BLaER1 treated with 17β-estradiol and CSF1 and Interleukin-3, amounts not matched to agents 10 nM and 100 nM (cell line): ENCODE data around the gene L3MBTL3.
A peak's percentile ranks its signal among the peaks of the same experiment; 100 is the strongest.

Experiments
- H3K27ac ChIP-seq, 11 experiments: shearing (Covaris generic); formaldehyde crosslinking; 2 replicates each; pipeline ENCODE4 v1.8.1; 2022
- H3K27me3 ChIP-seq, 11 experiments: shearing (Covaris generic); formaldehyde crosslinking; 2 replicates each; pipeline ENCODE4 v1.8.1; 2022
- H3K36me3 ChIP-seq, 11 experiments: shearing (Covaris generic); formaldehyde crosslinking; 2 replicates each; pipeline ENCODE4 v1.8.1; 2022
- H3K4me1 ChIP-seq, 10 experiments: shearing (Covaris generic); formaldehyde crosslinking; 2 replicates each; pipeline ENCODE4 v1.8.1; 2022
- H3K4me2 ChIP-seq, 11 experiments: shearing (Covaris generic); formaldehyde crosslinking; 2 replicates each; pipeline ENCODE4 v1.8.1; 2022
- H3K4me3 ChIP-seq, 10 experiments: shearing (Covaris generic); formaldehyde crosslinking; 2 replicates each; pipeline ENCODE4 v1.8.1; 2022
- H3K9ac ChIP-seq, 11 experiments: shearing (Covaris generic); formaldehyde crosslinking; 2 replicates each; pipeline ENCODE4 v1.8.1; 2022
- H3K9me3 ChIP-seq, 11 experiments: shearing (Covaris generic); formaldehyde crosslinking; replicated peaks in 1 of 11; 2 replicates each; pipeline ENCODE4 v1.8.1; 2022
- H4K20me1 ChIP-seq, 11 experiments: shearing (Covaris generic); formaldehyde crosslinking; 2 replicates each; pipeline ENCODE4 v1.8.1; 2022
- Cebpa-rat ChIP-seq, 11 experiments: shearing (Covaris generic); IDR thresholded peaks; 2 replicates each; pipeline ENCODE4 v1.8.1; 2022

L3MBTL3 gene

DNA sequence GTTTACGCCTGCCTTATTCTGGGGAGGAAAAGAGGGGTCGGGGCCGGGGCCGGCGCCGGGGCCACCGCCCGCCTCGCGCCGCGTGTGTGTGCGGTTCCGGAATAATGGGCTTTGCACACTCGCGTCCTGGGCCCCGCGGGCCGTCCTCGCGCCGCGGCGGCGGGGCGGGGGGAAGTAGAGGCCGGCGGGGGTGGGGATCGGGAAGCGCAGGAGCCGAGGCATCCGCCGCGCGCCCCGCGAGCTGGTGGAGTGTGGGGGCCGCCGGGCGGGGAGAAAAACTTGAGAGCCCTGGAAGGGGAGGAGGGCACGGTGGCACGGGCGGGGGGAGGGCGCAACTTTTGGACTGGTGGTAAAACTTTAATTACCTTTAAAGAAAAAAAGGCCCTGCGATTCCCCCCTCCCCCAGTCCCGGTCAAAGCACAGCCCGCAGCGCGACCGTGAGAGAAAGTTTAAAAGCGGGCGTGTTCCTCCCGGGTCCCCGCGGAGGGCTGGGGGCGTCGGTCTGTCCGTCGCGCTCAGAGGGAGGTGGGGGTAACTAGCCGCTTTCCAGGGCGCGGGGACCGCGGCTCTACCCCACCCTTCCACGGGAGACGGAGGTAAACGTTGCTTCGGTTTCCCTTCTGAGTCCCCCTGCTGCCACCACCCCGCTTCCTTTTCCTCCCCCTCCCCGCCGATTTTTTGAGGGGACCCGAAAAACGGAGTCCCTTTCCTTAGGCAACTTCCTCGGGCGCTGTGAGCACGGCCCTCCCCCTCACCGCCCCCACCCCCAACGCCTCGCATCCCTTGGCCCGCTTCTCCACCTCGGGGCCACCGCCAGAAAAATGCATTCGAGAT is 1.9 kb downstream of the L3MBTL3 start:
- Histone ChIP-seq H4K20me1 (peaks cover 0 to 41% (median 16%) of the 10 kb centered on the region in 11 experiments; a peak in 11 of 22 replicates), H3K4me1 (peaks cover 5 to 20% (median 10%) of the 10 kb centered on the region in 10 experiments; a peak in 18 of 20 replicates), H3K9ac (peak overlapping the region; percentile 88 to 97 (median 96)), H3K27ac (peak overlapping the region; percentile 87 to 96 (median 93)), H3K4me2 (peak overlapping the region; percentile 61 to 82 (median 74)), H3K9me3 (no peaks in the 10 kb centered on the region; a peak in 1 of 22 replicates), H3K27me3 (no peaks in the 10 kb centered on the region), H3K36me3 (peaks cover 8 to 26% (median 20%) of the 10 kb centered on the region in 11 experiments; a peak in 20 of 22 replicates), H3K4me3 (peak overlapping the region; percentile 77 to 97 (median 93))
- no peak for TF ChIP-seq Cebpa-rat (IDR thresholded peaks at IDR 0.05)

- peaks cover 5 to 20% (median 10%) of the 10 kb centered on the region in 10 experiments; a peak in 18 of 20 replicates for H3K4me1 ChIP-seq
- H3K36me3 ChIP-seq: peaks cover 16 to 34% (median 26%) of the 10 kb centered on the region in 11 experiments; a peak in 20 of 22 replicates
- peak overlapping the region; percentile 88 to 97 (median 96) for H3K9ac ChIP-seq
- peaks cover 0 to 49% (median 16%) of the 10 kb centered on the region in 11 experiments; a peak in 11 of 22 replicates for H4K20me1 ChIP-seq
- H3K4me2 ChIP-seq: peak overlapping the region; percentile 61 to 82 (median 74)
- H3K9me3 ChIP-seq: no peaks in the 10 kb centered on the region; a peak in 1 of 22 replicates
- H3K4me3 ChIP-seq: peak overlapping the region; percentile 77 to 97 (median 93)
- TF ChIP-seq Cebpa-rat (IDR thresholded peaks at IDR 0.05): 0 out of 22 replicates have a peak, but pooled peaks of 1 of the 11 experiments have one; percentile 6
- H3K27ac ChIP-seq: peak overlapping the region; percentile 87 to 96 (median 93); a peak in 20 of 22 replicates
- no peaks in the 10 kb centered on the region for H3K27me3 ChIP-seq
Observed at GRCh38 chr6:130020907-130021629, 2.7 kb downstream of the L3MBTL3 start.

DNA sequence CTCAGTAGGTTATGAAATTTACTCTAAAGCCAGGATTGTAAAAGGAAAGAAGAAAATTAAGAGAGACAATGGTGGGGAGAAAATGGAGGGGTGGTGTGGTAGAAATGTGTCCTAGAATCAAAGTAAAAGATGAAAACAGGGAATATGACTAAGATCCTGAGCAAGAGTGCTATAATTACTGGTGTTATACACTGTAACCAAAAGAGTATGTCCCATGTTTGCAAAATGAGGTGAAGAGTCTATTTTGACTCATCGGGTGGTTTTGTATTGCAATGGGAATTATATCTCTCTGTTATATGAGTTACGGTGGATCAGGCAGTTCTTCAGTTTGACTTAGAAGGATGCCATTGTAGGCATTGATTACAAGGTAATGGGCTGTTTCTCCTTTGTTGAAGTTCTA is 8.5 kb downstream of the L3MBTL3 start:
- Histone ChIP-seq H3K4me2 (no peak overlapping the region), H4K20me1 (peaks cover 0 to 97% (median 22%) of the 10 kb centered on the region in 11 experiments; a peak in 13 of 22 replicates), H3K4me1 (peaks cover 0 to 13% (median 0%) of the 10 kb centered on the region in 10 experiments; a peak in 9 of 20 replicates), H3K36me3 (peaks cover 18 to 82% (median 54%) of the 10 kb centered on the region in 11 experiments), H3K27ac (no peak overlapping the region), H3K9me3 (peaks cover 0 to 4% (median 0%) of the 10 kb centered on the region in 11 experiments; a peak in 1 of 22 replicates), H3K4me3 (no peak overlapping the region), H3K9ac (no peak overlapping the region), H3K27me3 (no peaks in the 10 kb centered on the region)
- TF ChIP-seq Cebpa-rat (IDR thresholded peaks at IDR 0.05): no peak

DNA sequence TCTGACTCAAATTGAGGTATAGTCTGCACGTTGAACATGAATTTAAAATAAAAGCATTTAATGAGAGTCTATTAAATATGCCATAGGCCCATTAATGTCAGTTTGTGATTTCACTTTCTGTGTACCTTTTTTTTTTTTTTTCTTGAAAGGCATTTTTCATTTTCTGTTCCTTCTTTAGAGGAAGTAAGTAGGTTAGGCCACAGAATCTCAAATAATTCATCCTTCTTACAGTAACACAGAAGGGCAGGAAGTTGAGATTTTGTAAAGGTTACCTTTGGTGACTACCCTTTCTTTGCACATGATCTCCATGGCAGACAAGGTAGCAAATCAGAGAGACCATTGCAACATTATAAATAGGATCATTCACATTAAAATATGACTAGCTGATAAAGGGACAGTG is 9.6 kb downstream of the L3MBTL3 start:
- H3K27me3 ChIP-seq: no peaks in the 10 kb centered on the region
- peaks cover 0 to 94% (median 14%) of the 10 kb centered on the region in 11 experiments; a peak in 12 of 22 replicates for H4K20me1 ChIP-seq
- no peak overlapping the region for H3K9ac ChIP-seq
- no peak for TF ChIP-seq Cebpa-rat (IDR thresholded peaks at IDR 0.05)
- peaks cover 22 to 90% (median 62%) of the 10 kb centered on the region in 11 experiments for H3K36me3 ChIP-seq
- peak overlapping the region in 2 of 11 experiments; percentile 7 to 34; a peak in 5 of 22 replicates for H3K4me2 ChIP-seq
- H3K4me1 ChIP-seq: peaks cover 0 to 12% (median 0%) of the 10 kb centered on the region in 10 experiments; a peak in 8 of 20 replicates
- no peak overlapping the region for H3K4me3 ChIP-seq
- no peak overlapping the region for H3K27ac ChIP-seq
- H3K9me3 ChIP-seq: peaks cover 0 to 6% (median 0%) of the 10 kb centered on the region in 11 experiments; a peak in 3 of 22 replicates

DNA sequence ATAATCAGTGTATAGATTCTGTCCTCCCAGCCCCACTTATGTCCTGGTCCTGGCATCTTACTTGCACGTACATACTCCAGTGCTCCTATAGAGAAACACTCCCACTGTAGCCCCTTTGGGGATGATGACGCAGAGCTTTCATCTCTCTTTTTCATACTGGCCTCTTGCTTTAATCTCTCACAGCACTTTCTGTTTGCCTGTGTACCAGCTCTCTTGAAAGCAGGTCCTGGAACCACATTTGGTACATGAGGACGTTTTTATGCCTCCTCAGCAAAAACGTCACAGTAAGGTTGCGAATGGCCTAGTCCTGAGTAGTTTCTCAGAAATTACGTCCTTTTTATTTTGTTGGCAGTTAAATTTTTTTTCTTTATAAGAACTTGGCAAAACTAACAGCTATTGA is 10.8 kb downstream of the L3MBTL3 start:
- H3K36me3 ChIP-seq: peaks cover 22 to 90% (median 59%) of the 10 kb centered on the region in 11 experiments
- no peak overlapping the region for H3K4me3 ChIP-seq
- no peak overlapping the region for H3K4me2 ChIP-seq
- no peak overlapping the region for H3K27ac ChIP-seq
- no peak overlapping the region for H3K9ac ChIP-seq
- H3K9me3 ChIP-seq: peaks cover 0 to 7% (median 0%) of the 10 kb centered on the region in 11 experiments; a peak in 3 of 22 replicates
- H3K27me3 ChIP-seq: no peaks in the 10 kb centered on the region
- peaks cover 0 to 18% (median 0%) of the 10 kb centered on the region in 10 experiments; a peak in 8 of 20 replicates for H3K4me1 ChIP-seq
- peaks cover 0 to 96% (median 18%) of the 10 kb centered on the region in 11 experiments; a peak in 13 of 22 replicates for H4K20me1 ChIP-seq
- no peak for TF ChIP-seq Cebpa-rat (IDR thresholded peaks at IDR 0.05)

- H3K27me3 ChIP-seq: no peaks in the 10 kb centered on the region
- no peak overlapping the region for H3K4me2 ChIP-seq
- peaks cover 6 to 67% (median 44%) of the 10 kb centered on the region in 11 experiments; a peak in 21 of 22 replicates for H3K36me3 ChIP-seq
- H3K4me1 ChIP-seq: peaks cover 0 to 19% (median 0%) of the 10 kb centered on the region in 10 experiments; a peak in 8 of 20 replicates
- peaks cover 0 to 7% (median 0%) of the 10 kb centered on the region in 11 experiments; a peak in 2 of 22 replicates for H3K9me3 ChIP-seq
- no peak for TF ChIP-seq Cebpa-rat (IDR thresholded peaks at IDR 0.05)
- H3K9ac ChIP-seq: no peak overlapping the region
- no peak overlapping the region for H3K4me3 ChIP-seq
- H3K27ac ChIP-seq: no peak overlapping the region
- peaks cover 0 to 97% (median 22%) of the 10 kb centered on the region in 11 experiments; a peak in 14 of 22 replicates for H4K20me1 ChIP-seq
Observed at GRCh38 chr6:130032758-130033340, 14.5 kb downstream of the L3MBTL3 start.

DNA sequence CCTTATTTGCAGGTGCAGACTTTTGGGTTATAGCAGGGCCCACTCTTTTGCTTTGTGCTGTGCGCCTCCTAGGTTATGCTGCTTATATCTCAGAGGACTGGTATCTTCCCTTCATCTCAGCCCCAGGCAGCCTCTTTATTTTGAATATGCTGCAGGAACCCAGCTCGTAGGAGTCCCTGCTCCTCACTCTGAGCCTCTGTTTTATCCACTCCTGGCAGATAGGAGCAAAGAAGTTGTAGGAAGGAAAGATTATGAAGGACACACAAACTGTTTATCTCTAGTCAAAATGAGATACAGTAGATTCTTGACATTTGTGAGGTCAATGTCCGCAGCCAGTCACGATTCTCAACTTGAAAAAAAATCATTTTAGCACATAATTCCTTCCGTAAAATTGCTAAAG is 15.6 kb downstream of the L3MBTL3 start:
- no peak overlapping the region for H3K4me3 ChIP-seq
- peak overlapping the region in 3 of 11 experiments; percentile 3 to 24 (median 6); a peak in 1 of 22 replicates for H3K4me2 ChIP-seq
- no peak overlapping the region for H3K9ac ChIP-seq
- H3K36me3 ChIP-seq: peaks cover 6 to 59% (median 40%) of the 10 kb centered on the region in 11 experiments; a peak in 21 of 22 replicates
- H3K4me1 ChIP-seq: peaks cover 0 to 13% (median 0%) of the 10 kb centered on the region in 10 experiments; a peak in 6 of 20 replicates
- no peak for TF ChIP-seq Cebpa-rat (IDR thresholded peaks at IDR 0.05)
- H4K20me1 ChIP-seq: peaks cover 0 to 97% (median 19%) of the 10 kb centered on the region in 11 experiments; a peak in 13 of 22 replicates
- peaks cover 0 to 7% (median 0%) of the 10 kb centered on the region in 11 experiments; a peak in 2 of 22 replicates for H3K9me3 ChIP-seq
- H3K27ac ChIP-seq: no peak overlapping the region
- no peaks in the 10 kb centered on the region for H3K27me3 ChIP-seq
